GM12875 (cell line): Measurements from ENCODE around the gene LSAMP.

Experiments
- H3K4me3 ChIP-seq: one replicate; pipeline ENCODE4 v1.5.1; 2011; ENCODE audit warnings: low read depth, low read length, control low read depth
- TF ChIP-seq, protein P1 (sequence below): IDR thresholded peaks from 2 replicates; pipeline ENCODE4 v1.5.1; 2011; ENCODE audit warnings: low read depth, mild to moderate bottlenecking, control low read depth, inconsistent platforms, low read length, moderate library complexity, borderline replicate concordance; ENCODE audit not compliant: insufficient read depth

LSAMP gene

DNA sequence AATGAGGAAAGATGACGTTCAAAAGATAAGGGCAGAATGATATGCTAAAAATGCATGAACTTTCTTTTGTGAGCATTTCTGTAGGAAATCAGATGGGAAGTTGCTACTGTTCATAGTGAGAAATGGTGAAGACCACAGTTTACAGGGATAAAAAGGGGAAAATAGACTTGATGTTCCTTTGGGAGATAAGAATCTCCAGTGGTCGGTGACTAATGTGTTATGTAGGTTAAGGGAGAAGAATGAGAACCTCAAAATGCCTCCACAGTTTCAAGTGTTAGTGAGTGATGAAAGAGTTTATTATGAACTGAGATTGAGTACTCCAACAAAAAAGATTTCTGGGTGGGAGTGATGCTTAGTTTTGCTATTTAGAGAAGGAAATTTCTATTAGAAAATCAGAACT, 247.2 kb downstream of the LSAMP start:
- H3K4me3 ChIP-seq, result no peak overlapping the region
- TF ChIP-seq, protein P1, sequence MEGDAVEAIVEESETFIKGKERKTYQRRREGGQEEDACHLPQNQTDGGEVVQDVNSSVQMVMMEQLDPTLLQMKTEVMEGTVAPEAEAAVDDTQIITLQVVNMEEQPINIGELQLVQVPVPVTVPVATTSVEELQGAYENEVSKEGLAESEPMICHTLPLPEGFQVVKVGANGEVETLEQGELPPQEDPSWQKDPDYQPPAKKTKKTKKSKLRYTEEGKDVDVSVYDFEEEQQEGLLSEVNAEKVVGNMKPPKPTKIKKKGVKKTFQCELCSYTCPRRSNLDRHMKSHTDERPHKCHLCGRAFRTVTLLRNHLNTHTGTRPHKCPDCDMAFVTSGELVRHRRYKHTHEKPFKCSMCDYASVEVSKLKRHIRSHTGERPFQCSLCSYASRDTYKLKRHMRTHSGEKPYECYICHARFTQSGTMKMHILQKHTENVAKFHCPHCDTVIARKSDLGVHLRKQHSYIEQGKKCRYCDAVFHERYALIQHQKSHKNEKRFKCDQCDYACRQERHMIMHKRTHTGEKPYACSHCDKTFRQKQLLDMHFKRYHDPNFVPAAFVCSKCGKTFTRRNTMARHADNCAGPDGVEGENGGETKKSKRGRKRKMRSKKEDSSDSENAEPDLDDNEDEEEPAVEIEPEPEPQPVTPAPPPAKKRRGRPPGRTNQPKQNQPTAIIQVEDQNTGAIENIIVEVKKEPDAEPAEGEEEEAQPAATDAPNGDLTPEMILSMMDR, result no peak

DNA sequence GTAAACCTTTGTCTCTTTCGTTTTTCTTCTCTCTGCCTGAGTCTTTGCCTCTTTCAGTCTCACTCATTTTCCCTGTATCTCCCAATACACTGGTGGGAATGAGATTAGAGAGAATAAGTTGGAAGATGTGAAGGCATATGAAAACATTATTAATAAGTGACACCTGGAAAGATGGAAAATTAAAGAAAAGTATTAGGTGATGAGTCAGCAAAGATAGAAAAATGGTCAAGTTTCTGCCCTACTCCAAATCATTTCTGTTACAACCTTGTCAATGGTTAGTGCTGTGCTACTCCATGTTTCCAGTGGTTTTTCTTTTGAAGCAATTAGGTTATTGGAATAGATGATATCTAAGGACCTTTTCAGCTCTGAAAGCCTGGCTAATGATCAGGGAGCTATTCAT, 252.8 kb downstream of the LSAMP start:
- H3K4me3 ChIP-seq, result no peak overlapping the region
- TF ChIP-seq, protein P1, result no peak

DNA sequence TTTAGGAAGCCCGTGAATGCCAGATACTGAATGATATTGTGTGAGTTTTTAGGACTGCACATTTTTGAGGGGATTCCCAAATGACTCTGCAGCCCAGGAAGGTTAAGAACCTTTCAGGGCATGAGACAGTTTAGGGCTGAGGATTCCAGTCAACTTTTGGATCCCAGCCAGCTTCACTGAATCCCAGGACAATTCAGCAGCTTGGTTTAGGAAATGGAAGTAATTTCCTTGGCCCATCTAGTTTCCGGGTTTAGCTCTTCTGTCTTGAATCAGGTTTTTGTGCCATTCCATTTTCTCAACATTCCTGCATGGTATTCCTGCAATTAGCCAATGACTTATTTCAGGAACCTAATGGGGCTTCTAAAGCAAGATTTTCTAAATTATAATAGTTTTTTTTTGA, 253.9 kb downstream of the LSAMP start:
- no peak overlapping the region for H3K4me3 ChIP-seq
- TF ChIP-seq, protein P1, result no peak

DNA sequence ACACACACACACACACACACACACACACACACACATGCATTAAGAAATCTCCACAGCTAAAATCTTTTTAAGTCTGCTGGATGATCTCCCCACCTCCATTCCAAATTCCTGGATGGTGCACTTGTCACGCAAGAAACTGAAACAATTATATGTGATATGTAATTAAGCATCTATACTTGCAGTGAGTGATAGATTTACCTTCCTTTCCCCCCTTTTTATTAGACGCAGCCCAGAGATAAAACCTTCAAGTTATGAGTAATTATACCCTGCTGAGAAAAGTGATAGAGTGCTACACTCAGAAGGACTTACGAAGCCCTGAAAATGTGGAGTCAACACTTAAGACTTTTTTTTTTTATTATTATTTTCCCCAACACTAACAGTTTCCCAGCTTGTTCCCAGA, 255.2 kb downstream of the LSAMP start:
- TF ChIP-seq, protein P1, result no peak
- no peak overlapping the region for H3K4me3 ChIP-seq

DNA sequence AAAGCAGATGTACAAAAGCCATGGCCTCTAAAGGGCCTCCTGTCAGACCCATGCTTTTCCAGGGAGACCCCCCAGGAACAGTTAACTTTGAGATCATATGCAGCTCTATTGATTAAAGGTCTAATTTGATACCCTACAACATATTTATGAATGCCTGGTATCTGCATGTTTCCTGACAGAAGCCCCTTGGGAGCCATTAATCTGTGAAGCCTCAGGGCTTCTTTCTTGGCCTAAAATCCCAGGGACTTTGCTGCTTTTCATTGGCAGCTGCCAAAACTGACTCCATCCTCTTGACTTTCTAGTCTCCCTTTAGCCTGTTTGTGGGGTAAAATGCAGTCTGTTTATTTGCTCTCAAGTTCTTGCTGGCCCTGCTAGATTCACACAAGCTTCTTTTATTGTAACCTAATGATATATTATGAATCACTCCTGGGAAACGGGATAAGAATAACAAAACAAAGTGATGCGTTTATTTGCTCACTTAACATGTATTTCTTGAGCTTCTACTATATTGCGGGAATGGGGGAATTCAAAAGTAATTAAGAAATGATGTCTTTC, 257.0 kb downstream of the LSAMP start:
- TF ChIP-seq, protein P1, result no peak
- no peak overlapping the region for H3K4me3 ChIP-seq

DNA sequence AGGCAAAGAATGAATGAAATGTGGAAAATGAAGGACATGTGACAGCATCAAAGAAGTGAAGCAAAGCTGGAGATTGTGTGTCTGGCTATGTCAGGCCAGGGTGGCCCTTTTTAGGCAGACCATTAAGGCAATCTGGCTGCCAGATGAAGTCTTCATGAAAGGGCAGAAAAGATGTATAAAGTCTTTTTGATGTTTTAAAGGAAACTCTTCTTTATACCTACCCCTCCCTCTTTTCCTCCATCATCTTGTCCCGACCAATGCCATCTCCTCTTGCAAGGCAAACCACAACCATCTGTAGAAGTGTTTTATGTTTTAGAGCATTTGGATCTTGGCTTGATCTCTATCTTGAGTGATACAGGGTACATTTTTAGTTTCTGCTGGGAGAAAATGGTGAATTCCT, 259.2 kb downstream of the LSAMP start:
- no peak overlapping the region for H3K4me3 ChIP-seq
- TF ChIP-seq, protein P1, result no peak

DNA sequence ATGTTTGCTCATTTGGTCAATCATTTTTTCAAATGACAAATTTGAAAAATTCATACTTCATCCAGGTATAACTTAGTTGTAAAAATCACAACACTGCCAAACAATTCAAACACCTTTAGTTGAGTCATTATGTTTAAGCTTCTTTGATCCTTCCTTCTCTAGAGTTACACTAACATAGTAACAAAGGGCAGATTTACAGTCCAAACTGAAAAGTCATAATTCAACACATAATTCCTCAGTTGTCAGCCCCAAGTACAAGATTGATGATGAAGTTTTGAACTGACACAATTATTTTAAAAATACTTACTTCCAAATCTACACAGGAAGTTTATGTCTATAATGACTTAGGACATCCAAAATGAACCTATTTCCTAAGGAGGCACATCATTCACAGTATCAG, 264.1 kb downstream of the LSAMP start:
- H3K4me3 ChIP-seq, result no peak overlapping the region
- TF ChIP-seq, protein P1, result no peak
